ENCODE data around the gene TTC34.

DNA sequence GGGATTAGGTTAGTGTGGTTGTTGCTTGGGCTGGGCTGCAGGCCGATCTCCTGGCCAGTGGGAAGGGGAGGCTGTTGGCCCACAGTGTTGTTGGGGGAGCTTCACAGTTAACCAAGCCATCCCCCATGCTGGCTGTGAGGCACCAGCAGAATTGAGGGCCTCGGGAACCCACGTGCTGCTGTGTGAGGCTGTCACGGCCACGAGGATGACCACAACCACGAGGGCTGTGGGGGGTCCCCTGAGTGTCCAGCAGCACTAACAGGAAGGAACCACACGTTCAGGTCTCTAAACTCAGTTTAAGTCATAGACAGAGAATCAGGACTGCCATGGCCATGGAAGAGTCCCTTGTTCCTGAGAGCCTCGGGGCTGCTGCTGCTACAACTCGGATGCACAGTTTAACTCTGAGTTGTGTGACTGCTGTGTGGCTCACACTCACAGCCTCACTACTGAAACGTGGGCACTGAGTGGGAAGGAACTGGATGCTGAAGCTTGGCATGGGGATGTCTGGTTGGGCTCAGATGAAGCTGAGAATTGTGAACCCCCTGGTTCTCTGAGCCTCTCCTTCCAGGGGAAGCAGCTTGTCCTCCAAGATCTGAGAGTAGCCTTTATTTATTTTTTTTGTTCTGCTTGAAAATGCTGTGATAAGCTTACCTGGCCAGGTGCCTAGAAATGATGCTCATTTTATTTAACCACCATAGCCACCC, 163.9 kb downstream of the TTC34 start:
- TF ChIP-seq, protein P1, sequence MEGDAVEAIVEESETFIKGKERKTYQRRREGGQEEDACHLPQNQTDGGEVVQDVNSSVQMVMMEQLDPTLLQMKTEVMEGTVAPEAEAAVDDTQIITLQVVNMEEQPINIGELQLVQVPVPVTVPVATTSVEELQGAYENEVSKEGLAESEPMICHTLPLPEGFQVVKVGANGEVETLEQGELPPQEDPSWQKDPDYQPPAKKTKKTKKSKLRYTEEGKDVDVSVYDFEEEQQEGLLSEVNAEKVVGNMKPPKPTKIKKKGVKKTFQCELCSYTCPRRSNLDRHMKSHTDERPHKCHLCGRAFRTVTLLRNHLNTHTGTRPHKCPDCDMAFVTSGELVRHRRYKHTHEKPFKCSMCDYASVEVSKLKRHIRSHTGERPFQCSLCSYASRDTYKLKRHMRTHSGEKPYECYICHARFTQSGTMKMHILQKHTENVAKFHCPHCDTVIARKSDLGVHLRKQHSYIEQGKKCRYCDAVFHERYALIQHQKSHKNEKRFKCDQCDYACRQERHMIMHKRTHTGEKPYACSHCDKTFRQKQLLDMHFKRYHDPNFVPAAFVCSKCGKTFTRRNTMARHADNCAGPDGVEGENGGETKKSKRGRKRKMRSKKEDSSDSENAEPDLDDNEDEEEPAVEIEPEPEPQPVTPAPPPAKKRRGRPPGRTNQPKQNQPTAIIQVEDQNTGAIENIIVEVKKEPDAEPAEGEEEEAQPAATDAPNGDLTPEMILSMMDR (IDR thresholded peaks at IDR 0.05), result no peak
- TF ChIP-seq POLR2A (IDR thresholded peaks at IDR 0.05), result no peak
